ENCODE results near the gene LCP2.
A peak's percentile ranks its signal among the peaks of the same experiment; 100 is the strongest.

Gene LCP2

GRCh38 chr5:170297589-170298462 lies at the start of gene LCP2:
Gene LCP2 (minus strand): TSS chr5:170297777. CDS start chr5:170297611, 166 bp downstream.
- no peak for DNase-seq

GRCh38 chr5:170347022-170347567 lies 49.5 kb upstream of the LCP2 start:
- no peak for DNase-seq

- DNase-seq = no peak
Measured at GRCh38 chr5:170345971-170346370, 48.4 kb upstream of the LCP2 start.

- no peak for DNase-seq
Measured at GRCh38 chr5:170343177-170343576, 45.6 kb upstream of the LCP2 start.

DNA sequence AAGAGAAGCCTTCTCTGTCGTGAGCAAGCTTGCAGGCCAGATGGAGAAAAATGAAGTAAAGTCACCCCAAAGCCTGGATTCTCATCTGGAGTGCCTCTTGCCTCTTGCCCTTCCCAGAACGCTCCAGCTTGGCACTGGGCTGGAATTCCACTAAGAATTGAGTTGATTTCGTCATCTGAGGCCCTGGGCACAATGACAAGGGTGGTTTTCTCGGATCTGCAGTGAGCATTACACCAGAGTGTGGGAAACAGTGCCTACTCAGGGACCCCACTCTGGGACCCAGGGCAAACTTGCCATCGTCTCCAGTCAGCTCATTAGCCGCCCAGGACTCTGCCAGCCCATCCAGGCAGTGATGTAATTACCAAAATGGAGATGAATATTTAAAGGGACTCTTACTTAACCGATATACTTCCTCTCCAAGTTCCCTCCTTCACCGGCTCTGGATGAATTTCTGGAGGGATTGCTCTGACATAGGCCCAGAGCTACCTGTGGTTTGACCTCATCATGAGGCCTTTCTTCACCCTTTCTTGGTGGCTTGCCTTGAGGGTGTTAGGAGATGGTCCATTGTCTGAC lies 44.7 kb upstream of the LCP2 start:
- no peak for DNase-seq

- DNase-seq = no peak
Measured at GRCh38 chr5:170341545-170341944, 44.0 kb upstream of the LCP2 start.

DNA sequence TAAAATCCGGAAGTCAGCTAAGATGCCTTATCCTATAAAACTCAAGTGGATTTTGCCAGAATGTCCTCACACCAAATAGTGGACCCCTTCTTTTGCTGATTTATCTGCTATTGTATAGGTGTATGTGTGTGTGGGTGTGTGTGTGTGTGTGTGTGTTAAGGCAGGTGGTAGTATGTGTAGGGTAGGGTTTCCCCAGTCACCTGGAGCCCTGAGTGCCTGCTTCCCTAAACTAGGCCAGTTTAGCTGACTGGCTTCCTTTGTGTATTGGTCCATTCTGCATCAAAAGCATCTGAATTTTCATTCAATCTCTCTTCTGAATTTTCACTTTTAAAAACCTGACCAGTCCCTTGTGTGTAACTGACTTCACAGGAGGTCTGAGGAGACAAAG lies 42.2 kb upstream of the LCP2 start:
- DNase-seq = no peak

DNA sequence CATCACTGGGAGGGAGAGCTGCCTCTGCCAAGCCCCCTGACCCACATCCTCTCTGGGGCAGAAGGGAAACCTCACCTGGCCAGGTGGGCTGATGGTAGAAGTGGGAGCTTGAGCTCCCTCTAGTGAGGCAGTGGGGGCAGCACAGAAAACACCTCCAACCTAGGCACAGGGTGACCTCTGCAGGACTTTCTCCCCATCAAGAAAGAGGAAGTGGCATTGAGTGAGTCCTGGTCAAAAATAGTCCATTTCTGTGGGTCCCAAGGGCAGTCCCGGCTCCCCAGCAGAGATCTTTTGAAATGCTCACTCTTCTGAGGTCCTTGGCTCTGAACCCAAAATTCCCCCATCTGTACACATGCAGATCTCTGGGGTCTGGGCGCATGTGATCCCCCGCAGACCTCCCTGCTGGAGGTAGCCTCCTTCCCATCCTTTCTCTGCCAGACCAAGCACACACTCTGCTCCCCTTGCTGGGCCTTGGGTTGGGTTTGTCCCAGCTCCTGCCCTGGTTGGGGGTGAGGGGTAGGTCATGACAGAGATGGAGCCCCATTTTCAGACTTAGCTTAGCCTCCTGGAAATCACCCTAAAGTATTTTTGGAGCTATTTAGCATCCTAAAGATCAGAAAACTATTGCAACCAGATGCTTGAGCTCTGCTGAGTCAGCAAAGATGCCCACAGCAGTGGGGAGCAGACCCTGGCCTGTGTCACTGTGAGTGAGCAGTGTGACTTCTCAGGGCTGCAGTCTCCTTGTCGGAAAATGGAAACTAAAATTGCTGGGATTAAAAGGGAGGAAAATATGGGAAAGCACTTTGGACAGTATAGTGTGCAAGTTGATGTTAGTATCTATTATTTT lies 41.6 kb upstream of the LCP2 start:
- DNase-seq = peak; percentile 14

GRCh38 chr5:170338291-170338690 lies 40.7 kb upstream of the LCP2 start:
- no peak for DNase-seq

- no peak for DNase-seq
Measured at GRCh38 chr5:170337045-170337733, 39.6 kb upstream of the LCP2 start.

DNA sequence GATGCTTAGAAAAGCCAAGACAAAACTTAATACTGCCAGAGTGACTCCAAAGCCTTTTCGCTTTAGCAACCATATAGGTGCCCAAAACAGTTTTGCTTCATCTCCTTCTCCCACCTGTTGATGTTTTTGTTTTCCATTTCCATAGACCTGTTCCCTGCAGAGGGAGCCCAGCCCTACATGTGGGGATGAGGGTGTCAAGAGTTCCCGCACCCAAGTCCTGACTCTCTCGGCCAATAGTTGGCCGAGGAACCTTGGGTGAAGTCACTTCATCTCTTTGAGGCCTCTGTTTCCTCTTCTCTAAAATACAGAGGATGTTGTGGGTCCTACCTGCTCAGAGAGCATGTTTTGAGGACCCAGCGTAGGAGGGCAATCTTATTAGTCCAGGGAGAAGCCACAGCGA lies 38.5 kb upstream of the LCP2 start:
- no peak for DNase-seq

GRCh38 chr5:170334626-170335025 lies 37.0 kb upstream of the LCP2 start:
- no peak for DNase-seq

DNA sequence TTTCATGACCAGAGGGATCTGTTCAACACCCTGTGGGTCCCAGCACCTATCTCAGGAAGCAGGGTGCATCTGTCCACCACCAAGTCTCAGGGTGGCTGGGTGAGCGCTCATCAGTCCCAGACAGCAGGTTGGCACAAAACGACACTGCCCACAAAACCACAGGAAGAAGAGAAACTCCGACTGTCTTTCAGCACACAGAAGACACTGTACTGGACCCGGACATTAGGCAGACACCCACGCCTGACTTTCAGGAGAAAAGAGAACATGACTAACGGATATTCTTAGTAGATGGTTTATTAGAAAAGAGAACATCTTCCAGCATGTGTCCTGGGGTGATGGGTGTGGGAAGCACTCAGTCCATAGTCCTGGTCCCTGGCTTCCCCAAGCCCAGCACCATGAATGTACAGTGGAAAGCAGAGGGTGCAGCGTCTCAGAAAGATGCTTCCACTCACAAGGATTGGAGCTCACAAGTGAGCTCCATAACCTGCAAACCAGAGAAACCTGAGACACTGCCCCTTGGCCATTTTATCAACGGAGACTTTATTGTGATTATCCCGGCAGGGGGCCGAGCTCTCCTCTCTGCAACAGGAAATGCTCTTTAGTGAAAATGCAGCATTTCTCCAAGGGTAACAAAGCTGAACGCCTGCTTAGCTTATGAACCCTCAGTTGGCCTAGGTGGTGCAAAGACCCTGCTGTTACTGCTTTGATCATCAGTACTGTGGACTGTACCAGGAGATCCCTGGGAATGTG lies 35.8 kb upstream of the LCP2 start:
- peak; percentile 43 for DNase-seq

DNA sequence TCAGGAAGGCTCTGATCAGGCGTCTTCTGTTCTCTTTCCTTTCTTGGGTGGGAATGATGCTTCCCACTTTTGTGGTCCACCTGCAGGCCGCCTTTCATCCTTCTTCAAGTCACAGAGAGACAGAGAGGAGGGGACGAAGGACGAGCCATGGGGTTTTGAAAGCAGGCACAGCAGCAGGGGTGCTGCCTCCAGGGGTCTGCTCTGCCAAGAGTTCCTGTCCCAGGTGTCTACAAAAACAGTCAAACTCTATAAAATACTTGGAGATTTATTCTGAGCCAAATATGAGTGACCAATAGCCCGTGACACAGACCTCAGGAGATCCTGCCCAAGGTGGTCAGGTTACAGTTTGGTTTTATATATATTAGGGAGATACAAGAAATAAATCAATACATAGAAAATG lies 34.5 kb upstream of the LCP2 start:
- no peak for DNase-seq

- DNase-seq = no peak
Measured at GRCh38 chr5:170330568-170331054, 33.0 kb upstream of the LCP2 start.

DNA sequence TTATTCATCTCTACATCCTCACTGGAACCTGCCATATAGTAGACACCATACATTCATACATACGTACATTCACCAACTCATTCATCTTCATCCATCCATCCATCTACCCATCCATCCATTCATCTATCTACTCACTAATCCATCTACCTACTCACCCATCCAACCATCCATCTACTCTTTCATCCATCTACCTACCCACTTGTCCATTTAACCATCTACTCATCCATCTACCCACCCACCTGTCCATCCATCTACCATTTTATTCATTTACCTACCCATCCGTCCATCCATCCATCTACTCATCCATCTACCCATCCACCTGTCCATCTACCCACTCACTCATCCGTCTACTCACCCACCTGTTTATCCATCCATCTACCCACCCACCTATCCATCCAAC lies 31.9 kb upstream of the LCP2 start:
- DNase-seq = no peak

DNA sequence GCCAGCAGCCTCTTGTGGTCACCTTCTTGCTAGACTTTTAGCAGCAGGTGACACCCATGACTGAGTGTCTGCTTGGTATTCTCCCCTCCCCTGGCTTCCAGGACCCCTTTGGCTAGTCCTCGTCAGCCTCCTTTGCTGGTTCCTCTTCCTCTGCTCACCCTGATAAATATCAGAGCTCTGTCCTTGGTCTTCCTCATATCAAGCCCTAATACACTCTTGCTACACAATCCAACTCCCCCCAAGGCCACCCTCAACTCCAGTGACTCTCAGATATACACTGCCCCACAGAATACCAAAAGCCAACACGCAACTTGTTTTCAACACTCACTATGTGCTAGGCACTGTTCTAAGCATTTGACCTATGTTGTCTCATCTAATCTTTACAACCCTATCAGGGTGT lies 30.3 kb upstream of the LCP2 start:
- no peak for DNase-seq

GRCh38 chr5:170327168-170327567 lies 29.6 kb upstream of the LCP2 start:
- DNase-seq = no peak

GRCh38 chr5:170319301-170319700 lies 21.7 kb upstream of the LCP2 start:
- no peak for DNase-seq

GRCh38 chr5:170317499-170317898 lies 19.9 kb upstream of the LCP2 start:
- no peak for DNase-seq

DNA sequence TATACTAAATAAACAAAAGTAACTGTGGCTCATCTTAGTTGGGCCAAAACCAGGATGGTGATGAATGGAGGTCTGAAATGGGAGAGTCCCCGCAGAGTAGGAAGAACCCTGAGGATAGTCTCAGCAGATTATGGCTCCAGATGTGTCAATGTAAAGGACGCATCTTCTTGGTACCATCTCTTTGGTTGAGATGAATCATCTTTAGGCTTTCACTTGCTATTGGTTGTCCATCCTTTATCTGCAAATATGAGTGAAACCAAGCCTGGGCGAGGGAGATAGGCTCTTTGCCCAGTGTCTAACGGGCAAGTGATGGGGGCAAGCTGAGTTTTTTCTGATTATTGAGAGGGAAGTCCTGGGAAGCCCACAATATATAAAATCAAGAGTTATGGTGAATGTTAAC lies 19.4 kb upstream of the LCP2 start:
- no peak for DNase-seq

- DNase-seq = no peak
Measured at GRCh38 chr5:170315154-170315553, 17.6 kb upstream of the LCP2 start.
